Stimulated activated CD8-positive, alpha-beta memory T cell treated with anti-CD3 and anti-CD28 coated beads, Interleukin-2, amount 100 ng/mL, for 1 hour (primary cell): ENCODE data around the gene VANGL1.

Experiments
- DNase-seq, 2 donors: peaks; one replicate each; pipeline ENCODE4 v3.0.0-alpha.2; 2020; ENCODE audit warnings: low read depth in 2 of 2

The VANGL1 gene

GRCh38 chr1:115744646-115745275 is 103.0 kb downstream of the VANGL1 start:
- DNase-seq, result no peak

- no peak for DNase-seq
Observed at GRCh38 chr1:115746021-115746690, 104.4 kb downstream of the VANGL1 start.
